Stomach smooth muscle (tissue), 2 donors: ENCODE measurements around the gene COTL1.

Experiments used
- H3K27ac ChIP-seq: one replicate; pipeline ENCODE4 v1.7.0; 2013; ENCODE audit warnings: mild to moderate bottlenecking, low read length, inconsistent platforms
- H3K27me3 ChIP-seq, 2 donors: one replicate each; pipeline ENCODE4 v1.7.0; 2013; ENCODE audit warnings: low read length in 2 of 2; ENCODE audit not compliant: insufficient read depth in 2 of 2, control insufficient read depth in 1 of 2
- H3K36me3 ChIP-seq, 2 donors: one replicate each; pipeline ENCODE4 v1.7.0; 2013; ENCODE audit warnings: low read length in 2 of 2; ENCODE audit not compliant: control insufficient read depth in 2 of 2, insufficient read depth in 2 of 2
- H3K4me1 ChIP-seq: one replicate; pipeline ENCODE4 v1.7.0; 2013; ENCODE audit warnings: low read length; ENCODE audit not compliant: control insufficient read depth, insufficient read depth
- H3K4me3 ChIP-seq, 2 donors: one replicate each; pipeline ENCODE4 v1.7.0; 2013; ENCODE audit warnings: low read length in 2 of 2
- H3K9ac ChIP-seq, 2 donors: one replicate each; pipeline ENCODE4 v1.7.0; 2013; ENCODE audit warnings: low read length in 2 of 2, mild to moderate bottlenecking in 1 of 2
- H3K9me3 ChIP-seq, 2 donors: one replicate each; pipeline ENCODE4 v1.7.0; 2013; ENCODE audit warnings: low read length in 2 of 2; ENCODE audit not compliant: control insufficient read depth in 2 of 2
- donor health status: healthy.
- donor health status: Pancreatic carcinoma.

COTL1 gene

GRCh38 chr16:84604477-84605013 is 13.3 kb downstream of the COTL1 start:
- H3K36me3 ChIP-seq, result no peaks in the 10 kb centered on the region
- peaks cover 0 to 3% of the 10 kb centered on the region in 2 donors for H3K9me3 ChIP-seq
- H3K9ac ChIP-seq, result no peak overlapping the region
- H3K27ac ChIP-seq, result no peak overlapping the region
- H3K4me1 ChIP-seq, result peaks cover 10% of the 10 kb centered on the region
- no peak overlapping the region for H3K4me3 ChIP-seq
- no peaks in the 10 kb centered on the region for H3K27me3 ChIP-seq

GRCh38 chr16:84603940-84604339 is 13.9 kb downstream of the COTL1 start:
- Histone ChIP-seq H3K27me3 (no peaks in the 10 kb centered on the region), H3K27ac (no peak overlapping the region), H3K4me3 (no peak overlapping the region), H3K36me3 (no peaks in the 10 kb centered on the region), H3K4me1 (peaks cover 14% of the 10 kb centered on the region), H3K9me3 (peaks cover 0 to 3% of the 10 kb centered on the region in 2 donors), H3K9ac (no peak overlapping the region)

GRCh38 chr16:84603140-84603816 is 14.6 kb downstream of the COTL1 start:
- Histone ChIP-seq H3K9me3 (peaks cover 0 to 3% of the 10 kb centered on the region in 2 donors), H3K27me3 (no peaks in the 10 kb centered on the region), H3K36me3 (no peaks in the 10 kb centered on the region), H3K4me3 (no peak overlapping the region), H3K9ac (no peak overlapping the region), H3K4me1 (peaks cover 14% of the 10 kb centered on the region), H3K27ac (no peak overlapping the region)

GRCh38 chr16:84600343-84601229 is 17.3 kb downstream of the COTL1 start:
- Histone ChIP-seq H3K9ac (no peak overlapping the region), H3K4me3 (peak overlapping the region; percentile 11 to 22), H3K9me3 (peaks cover 0 to 2% of the 10 kb centered on the region in 2 donors), H3K36me3 (no peaks in the 10 kb centered on the region), H3K4me1 (peaks cover 19% of the 10 kb centered on the region), H3K27me3 (no peaks in the 10 kb centered on the region), H3K27ac (no peak overlapping the region)

- Histone ChIP-seq H3K9me3 (no peaks in the 10 kb centered on the region), H3K27ac (peak overlapping the region; percentile 11), H3K9ac (peak overlapping the region in 1 of 2 donors; percentile 21), H3K27me3 (no peaks in the 10 kb centered on the region), H3K4me3 (peak overlapping the region; percentile 13 to 52), H3K4me1 (peaks cover 19% of the 10 kb centered on the region), H3K36me3 (no peaks in the 10 kb centered on the region)
Measured at GRCh38 chr16:84599521-84600202, 18.2 kb downstream of the COTL1 start.

GRCh38 chr16:84598360-84598759 is 19.5 kb downstream of the COTL1 start:
- peaks cover 19% of the 10 kb centered on the region for H3K4me1 ChIP-seq
- no peak overlapping the region for H3K27ac ChIP-seq
- no peaks in the 10 kb centered on the region for H3K36me3 ChIP-seq
- H3K9me3 ChIP-seq, result no peaks in the 10 kb centered on the region
- no peak overlapping the region for H3K9ac ChIP-seq
- H3K27me3 ChIP-seq, result no peaks in the 10 kb centered on the region
- H3K4me3 ChIP-seq, result no peak overlapping the region

GRCh38 chr16:84597931-84598351 is 19.9 kb downstream of the COTL1 start:
- Histone ChIP-seq H3K9me3 (no peaks in the 10 kb centered on the region), H3K4me1 (peaks cover 19% of the 10 kb centered on the region), H3K27me3 (no peaks in the 10 kb centered on the region), H3K9ac (no peak overlapping the region), H3K27ac (no peak overlapping the region), H3K4me3 (no peak overlapping the region), H3K36me3 (no peaks in the 10 kb centered on the region)

GRCh38 chr16:84597528-84597896 is 20.4 kb downstream of the COTL1 start:
- Histone ChIP-seq H3K36me3 (no peaks in the 10 kb centered on the region), H3K27ac (no peak overlapping the region), H3K9ac (no peak overlapping the region)

GRCh38 chr16:84596801-84597527 is 20.9 kb downstream of the COTL1 start:
- Histone ChIP-seq H3K27me3 (no peaks in the 10 kb centered on the region), H3K9me3 (no peaks in the 10 kb centered on the region), H3K36me3 (no peaks in the 10 kb centered on the region), H3K27ac (no peak overlapping the region), H3K4me3 (no peak overlapping the region), H3K9ac (no peak overlapping the region), H3K4me1 (peaks cover 19% of the 10 kb centered on the region)

More at GRCh38 chr16:84597528-84597896, 20.4 kb downstream of the COTL1 start:
- Histone ChIP-seq H3K4me1 (peaks cover 19% of the 10 kb centered on the region), H3K9me3 (no peaks in the 10 kb centered on the region), H3K27me3 (no peaks in the 10 kb centered on the region), H3K4me3 (no peak overlapping the region)

GRCh38 chr16:84596161-84596560 is 21.7 kb downstream of the COTL1 start:
- no peak overlapping the region for H3K4me3 ChIP-seq
- no peak overlapping the region for H3K9ac ChIP-seq
- H3K36me3 ChIP-seq, result no peaks in the 10 kb centered on the region
- no peaks in the 10 kb centered on the region for H3K9me3 ChIP-seq
- no peaks in the 10 kb centered on the region for H3K27me3 ChIP-seq
- no peak overlapping the region for H3K27ac ChIP-seq
- H3K4me1 ChIP-seq, result peaks cover 19% of the 10 kb centered on the region
